AG04449 (cell line): Measurements from ENCODE around the gene SLC7A9.

Source experiments
- CTCF ChIA-PET: fragments of 350-600 bp; formaldehyde crosslinking; extraction: SDS; loops from one replicate; lab custom pipeline; 2021; ENCODE audit warnings: antibody characterized with exemption; lab: Yijun Ruan, JAX
- POLR2A ChIA-PET: fragments of 400-600, 350-600 bp; formaldehyde crosslinking; extraction: SDS; loops from one replicate; lab custom pipeline; 2020; ENCODE audit warnings: antibody characterized with exemption, inconsistent platforms; lab: Yijun Ruan, JAX
- DNase-seq: peaks from one replicate; pipeline ENCODE4 v3.0.0-alpha.2; 2010; ENCODE audit warnings: low read depth, low spot score
- H3K4me3 ChIP-seq: 2 replicates; pipeline ENCODE4 v1.5.1; 2011; ENCODE audit warnings: low read depth, mild to moderate bottlenecking, control low read depth, low read length
- TF ChIP-seq, protein P1 (sequence below): IDR thresholded peaks from one replicate; pipeline ENCODE4 v1.5.1; 2011; ENCODE audit warnings: mild to moderate bottlenecking, moderate library complexity, low read length, control low read depth, inconsistent platforms; ENCODE audit not compliant: insufficient read depth; ENCODE audit errors: missing control alignments

The SLC7A9 gene

DNA sequence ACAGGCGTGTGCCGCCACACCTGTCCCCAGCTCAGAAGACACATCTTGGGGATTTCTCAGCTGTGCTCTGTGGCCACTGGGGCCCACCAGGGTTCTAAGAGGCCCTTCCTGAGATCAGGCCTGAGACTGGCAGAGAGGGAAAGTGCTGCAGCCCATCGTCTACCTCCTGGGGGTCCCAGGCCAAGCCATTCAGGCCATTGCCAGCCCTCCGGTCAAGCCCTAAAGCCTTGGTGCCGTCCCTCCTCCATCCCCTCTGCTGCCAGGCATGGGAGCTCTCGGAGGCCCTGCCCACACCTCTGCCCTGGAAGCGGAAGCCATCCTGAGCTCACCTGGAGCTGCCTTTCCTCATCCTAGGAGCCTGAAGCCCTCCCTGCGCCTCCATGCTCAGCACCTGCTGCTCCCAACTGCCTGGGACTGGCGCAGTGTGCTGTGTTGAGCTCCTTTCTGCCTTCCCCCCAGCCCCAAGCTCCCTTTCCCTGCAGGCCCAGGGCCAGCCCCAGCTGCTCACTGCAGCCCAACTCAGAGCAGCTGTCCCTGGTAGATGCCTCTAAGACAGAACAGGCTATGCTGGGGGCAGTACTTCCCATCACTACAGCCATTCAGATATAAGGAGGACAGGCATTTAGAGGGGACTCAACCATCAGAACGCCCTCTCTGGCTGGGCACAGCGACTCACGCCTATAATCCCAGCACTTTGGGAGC is 2.9 kb downstream of the SLC7A9 start:
- CTCF ChIA-PET: no interaction called here
- POLR2A ChIA-PET: no interaction called here
- TF ChIP-seq, protein P1, sequence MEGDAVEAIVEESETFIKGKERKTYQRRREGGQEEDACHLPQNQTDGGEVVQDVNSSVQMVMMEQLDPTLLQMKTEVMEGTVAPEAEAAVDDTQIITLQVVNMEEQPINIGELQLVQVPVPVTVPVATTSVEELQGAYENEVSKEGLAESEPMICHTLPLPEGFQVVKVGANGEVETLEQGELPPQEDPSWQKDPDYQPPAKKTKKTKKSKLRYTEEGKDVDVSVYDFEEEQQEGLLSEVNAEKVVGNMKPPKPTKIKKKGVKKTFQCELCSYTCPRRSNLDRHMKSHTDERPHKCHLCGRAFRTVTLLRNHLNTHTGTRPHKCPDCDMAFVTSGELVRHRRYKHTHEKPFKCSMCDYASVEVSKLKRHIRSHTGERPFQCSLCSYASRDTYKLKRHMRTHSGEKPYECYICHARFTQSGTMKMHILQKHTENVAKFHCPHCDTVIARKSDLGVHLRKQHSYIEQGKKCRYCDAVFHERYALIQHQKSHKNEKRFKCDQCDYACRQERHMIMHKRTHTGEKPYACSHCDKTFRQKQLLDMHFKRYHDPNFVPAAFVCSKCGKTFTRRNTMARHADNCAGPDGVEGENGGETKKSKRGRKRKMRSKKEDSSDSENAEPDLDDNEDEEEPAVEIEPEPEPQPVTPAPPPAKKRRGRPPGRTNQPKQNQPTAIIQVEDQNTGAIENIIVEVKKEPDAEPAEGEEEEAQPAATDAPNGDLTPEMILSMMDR: no peak
- no peak for DNase-seq
- no peak overlapping the region for H3K4me3 ChIP-seq

DNA sequence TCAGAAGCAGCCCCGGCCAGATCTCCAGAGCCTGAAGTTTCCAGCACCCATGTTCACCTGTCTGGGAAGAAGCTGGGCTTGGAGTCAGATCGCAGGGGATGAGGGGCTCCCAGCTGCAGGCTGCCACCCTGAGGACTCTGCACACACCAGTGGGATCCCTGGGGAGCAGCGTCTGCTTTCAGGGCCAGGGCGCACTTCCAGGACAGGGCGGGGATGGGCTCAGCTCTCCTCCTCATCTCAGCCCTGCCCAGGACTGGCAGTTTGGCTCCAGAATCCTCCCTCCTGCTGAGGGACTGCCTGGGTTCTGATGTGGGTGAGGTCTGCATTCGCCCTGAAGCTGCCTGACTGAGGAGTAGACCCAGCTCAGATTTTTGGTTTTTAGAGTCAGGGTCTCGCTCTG is 3.5 kb downstream of the SLC7A9 start:
- CTCF ChIA-PET: no interaction called here
- TF ChIP-seq, protein P1: no peak
- H3K4me3 ChIP-seq: no peak overlapping the region
- no peak for DNase-seq
- POLR2A ChIA-PET: interaction anchor here (0.6 kb wide), 1 partner anchor 85 kb away, joined by 3 read pairs; no protein-coding TSS in a partner anchor

DNA sequence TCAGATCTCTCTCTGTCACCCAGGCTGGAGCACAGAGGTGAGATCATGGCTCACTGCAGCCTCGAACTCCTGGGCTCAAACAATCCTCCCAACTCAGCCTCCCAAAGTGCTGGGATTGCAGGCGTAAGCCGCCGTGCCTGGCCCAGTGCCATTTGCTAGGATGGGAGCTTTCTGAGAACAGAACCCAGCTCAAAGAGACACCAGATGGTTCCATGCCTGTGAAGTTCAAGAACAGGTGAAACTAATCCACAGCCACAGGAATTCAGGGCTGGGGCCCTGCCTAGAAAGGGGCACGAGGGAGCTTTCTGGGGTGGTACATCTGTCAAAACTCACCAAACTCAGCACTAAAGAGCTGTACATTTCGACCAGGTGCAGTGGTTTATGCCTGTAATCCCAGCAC is 4.2 kb downstream of the SLC7A9 start:
- CTCF ChIA-PET: no interaction called here

DNA sequence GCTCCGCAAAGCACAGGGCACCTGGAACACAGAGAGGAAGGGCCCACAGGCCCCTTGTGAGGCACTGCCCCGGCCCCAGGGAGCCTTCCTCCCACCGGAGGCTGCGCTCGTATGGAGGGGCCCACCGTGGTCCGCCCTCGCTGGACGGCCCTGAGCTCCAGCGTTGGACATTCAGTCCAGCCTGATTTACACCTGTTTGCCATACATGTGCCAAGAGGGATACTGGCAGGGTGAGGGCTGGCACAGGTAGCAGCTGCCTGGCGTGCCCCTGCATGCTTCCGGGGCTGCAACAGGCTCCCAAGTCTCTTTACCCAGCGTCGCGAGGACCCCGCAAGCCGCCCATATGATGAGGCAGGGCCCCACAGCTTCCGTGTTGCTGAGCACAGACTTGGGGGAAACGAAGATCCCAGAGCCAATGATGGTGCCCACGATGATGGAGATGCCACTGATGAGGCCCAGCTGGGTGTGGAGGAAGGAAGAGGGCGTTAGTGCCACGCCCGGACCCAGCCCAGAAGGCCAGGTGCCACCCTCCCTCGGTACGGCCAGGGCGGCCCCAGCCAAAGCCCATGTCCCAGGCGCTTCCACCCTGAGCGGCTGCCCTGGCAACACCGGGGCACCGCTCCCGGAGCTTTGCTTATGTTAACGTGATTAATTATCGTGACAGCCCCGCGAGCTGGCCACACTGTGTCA is 5.1 kb downstream of the SLC7A9 start:
- ChIA-PET POLR2A (no interaction called here), CTCF (no interaction called here)
- DNase-seq: no peak
- no peak overlapping the region for H3K4me3 ChIP-seq
- TF ChIP-seq, protein P1: no peak

More for the DNA sequence above, 4.2 kb downstream of the SLC7A9 start:
- POLR2A ChIA-PET: no interaction called here
- TF ChIP-seq, protein P1: no peak
- DNase-seq: no peak
- H3K4me3 ChIP-seq: no peak overlapping the region

DNA sequence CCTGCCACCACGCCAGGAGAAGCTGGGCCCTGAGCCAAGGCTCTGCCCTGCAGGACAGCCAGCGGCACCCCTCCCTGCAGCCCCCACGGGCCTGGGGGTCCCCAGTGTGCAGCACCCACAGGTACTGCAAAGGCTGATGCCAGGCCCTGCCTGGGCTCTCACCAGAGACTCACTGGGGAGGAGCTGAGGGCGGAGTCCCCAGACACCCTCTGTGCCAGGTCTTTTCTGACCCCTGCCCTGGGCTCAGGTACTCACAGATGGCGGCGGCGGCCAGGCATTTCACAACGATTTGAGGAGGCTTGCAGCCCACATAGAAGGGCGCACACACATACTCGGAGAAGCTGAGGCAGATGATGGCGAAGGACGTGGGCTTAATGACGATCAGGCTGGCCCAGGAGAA is 5.7 kb downstream of the SLC7A9 start:
- no peak overlapping the region for H3K4me3 ChIP-seq
- TF ChIP-seq, protein P1: no peak
- ChIA-PET POLR2A (no interaction called here), CTCF (no interaction called here)
- no peak for DNase-seq

DNA sequence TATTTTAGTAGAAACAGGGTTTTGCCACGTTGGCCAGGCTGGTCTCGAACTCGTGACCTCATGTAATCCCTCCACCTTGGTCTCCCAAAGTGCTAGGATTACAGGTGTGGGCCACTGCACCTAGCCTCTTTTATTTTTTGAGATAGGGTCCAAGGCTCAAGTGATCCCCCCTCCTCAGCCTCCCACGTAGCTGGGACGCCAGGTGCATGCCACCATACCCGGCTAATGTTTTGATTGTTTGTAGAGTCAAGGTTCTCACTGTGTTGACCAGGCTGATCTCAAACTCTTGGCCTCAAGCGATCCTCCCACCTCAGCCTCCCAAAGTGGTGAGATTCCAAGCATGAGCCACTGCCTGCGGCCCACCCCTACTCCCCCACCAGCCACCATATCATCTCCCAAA is 6.3 kb downstream of the SLC7A9 start:
- POLR2A ChIA-PET: no interaction called here
- DNase-seq: no peak
- no peak overlapping the region for H3K4me3 ChIP-seq
- TF ChIP-seq, protein P1: no peak
- CTCF ChIA-PET: no interaction called here
